Measurements from ENCODE around the gene ZNF578.
"Not testable (repeated sequence)": the region's sequence is repeated elsewhere in the genome, so short reads cannot be mapped to it uniquely, and the experiment has no call there.

ZNF578 gene

GRCh38 chr19:52541608-52542007 lies 88.3 kb downstream of the ZNF578 start:
- no peak for DNase-seq (ENCODE audit: low read depth, low spot score)
- TF ChIP-seq CTCF (IDR thresholded peaks at IDR 0.05; ENCODE audit: low read depth, low read length) = no peak
- H3K4me3 ChIP-seq (ENCODE audit: low read depth, low read length) = no peak overlapping the region
- in situ Hi-C loops (cut with HindIII; ENCODE audit: low sequenced_read_pairs) = no loop called here

GRCh38 chr19:52542541-52542940 lies 89.2 kb downstream of the ZNF578 start:
- H3K4me3 ChIP-seq (ENCODE audit: low read depth, low read length); DNase-seq (ENCODE audit: low read depth, low spot score); in situ Hi-C loops (cut with HindIII; ENCODE audit: low sequenced_read_pairs): not testable (repeated sequence)

- TF ChIP-seq CTCF (IDR thresholded peaks at IDR 0.05; ENCODE audit: low read depth, low read length) = no peak
- in situ Hi-C loops (cut with HindIII; ENCODE audit: low sequenced_read_pairs) = no loop called here
- DNase-seq (ENCODE audit: low read depth, low spot score) = no peak
- H3K4me3 ChIP-seq (ENCODE audit: low read depth, low read length) = no peak overlapping the region
Observed at GRCh38 chr19:52542984-52543664, 89.8 kb downstream of the ZNF578 start.

- DNase-seq (ENCODE audit: low read depth, low spot score) = no peak
- no peak for TF ChIP-seq CTCF (IDR thresholded peaks at IDR 0.05; ENCODE audit: low read depth, low read length)
- in situ Hi-C loops (cut with HindIII; ENCODE audit: low sequenced_read_pairs) = no loop called here
- no peak overlapping the region for H3K4me3 ChIP-seq (ENCODE audit: low read depth, low read length)
Observed at GRCh38 chr19:52554216-52554971, 101.0 kb downstream of the ZNF578 start.

- no peak overlapping the region for H3K4me3 ChIP-seq (ENCODE audit: low read depth, low read length)
- TF ChIP-seq CTCF (IDR thresholded peaks at IDR 0.05; ENCODE audit: low read depth, low read length) = no peak
- no peak for DNase-seq (ENCODE audit: low read depth, low spot score)
- in situ Hi-C loops (cut with HindIII; ENCODE audit: low sequenced_read_pairs) = no loop called here
Observed at GRCh38 chr19:52557231-52557995, 104.1 kb downstream of the ZNF578 start.

- in situ Hi-C loops (cut with HindIII; ENCODE audit: low sequenced_read_pairs); H3K4me3 ChIP-seq (ENCODE audit: low read depth, low read length); DNase-seq (ENCODE audit: low read depth, low spot score): not testable (repeated sequence)
Observed at GRCh38 chr19:52558732-52559445, 105.5 kb downstream of the ZNF578 start.

GRCh38 chr19:52561611-52562010 lies 108.3 kb downstream of the ZNF578 start:
- DNase-seq (ENCODE audit: low read depth, low spot score); in situ Hi-C loops (cut with HindIII; ENCODE audit: low sequenced_read_pairs); H3K4me3 ChIP-seq (ENCODE audit: low read depth, low read length): not testable (repeated sequence)
